ENCODE results near the gene TGIF1.

- TF ChIP-seq CTCF (conservative IDR thresholded peaks at IDR 0.05; ENCODE audit: low read length) (no peak), EZH2phosphoT487 (IDR thresholded peaks at IDR 0.05; ENCODE audit: borderline replicate concordance, low read depth, low read length) (no peak)
These were observed 40.2 kb upstream of the TGIF1 start for GRCh38 chr18:3409811-3410210.
